Ascending aorta (tissue), 2 donors: Measurements from ENCODE around the gene SPRED3. TPM values are rescaled to one million over a fixed set of nuclear protein-coding genes. Genes with fewer than 3 reads are reported as not detected.
A peak's percentile ranks its signal among the peaks of the same experiment; 100 is the strongest.

ENCODE experiments used
- DNase-seq, 2 donors: peaks; one replicate each; pipeline ENCODE4 v3.0.0-alpha.2; 2019; ENCODE audit warnings: low spot score in 2 of 2
- H3K27ac ChIP-seq, 2 donors: fragments of 200-600 bp; sonication (generic); one replicate each; pipeline ENCODE4 v1.5.1; 2016 to 2017; ENCODE audit warnings: mild to moderate bottlenecking in 1 of 2
- H3K27me3 ChIP-seq: fragments of 200-600 bp; sonication (generic); one replicate; pipeline ENCODE4 v1.5.1; 2017
- H3K36me3 ChIP-seq, 2 donors: fragments of 200-600 bp; sonication (generic); one replicate each; pipeline ENCODE4 v1.5.1; 2016
- H3K4me1 ChIP-seq, 2 donors: fragments of 200-600 bp; sonication (generic); one replicate each; pipeline ENCODE4 v1.5.1; 2016 to 2017; ENCODE audit warnings: mild to moderate bottlenecking in 1 of 2
- H3K4me3 ChIP-seq, 2 donors: fragments of 200-600 bp; sonication (generic); one replicate each; pipeline ENCODE4 v1.5.1; 2016 to 2017; ENCODE audit warnings: mild to moderate bottlenecking in 1 of 2
- H3K9me3 ChIP-seq, 2 donors: fragments of 200-600 bp; sonication (generic); one replicate each; pipeline ENCODE4 v1.5.1; 2016
- CTCF ChIP-seq, 3 experiments: fragments of 200-600 bp in 2 of 3; fragments of 450-650 bp in 1 of 3; sonication (generic) in 2 of 3; IDR thresholded peaks; one replicate each; pipeline ENCODE4 v1.5.1; 2016 to 2019; ENCODE audit warnings: antibody characterized with exemption in 3 of 3, mild to moderate bottlenecking in 1 of 3, moderate library complexity in 1 of 3
- intact Hi-C: fragments of 100-400 bp; cut with DNase I; formaldehyde crosslinking; loops from one replicate; pipeline ENCODE4 v1.15.1; 2023
- total RNA-seq: library from RNA; depleted of rRNA; stranded (reverse); fragments of >200 nt; gene quantifications from one replicate; pipeline ENCODE4 v1.1.0, GENCODE V29; 2016

The SPRED3 gene
- total RNA-seq, 1 donor from 2014 or later = 18.3 TPM

GRCh38 chr19:38367041-38367440 lies 21.5 kb upstream of the SPRED3 start:
- no peak for DNase-seq
- intact Hi-C loops = no loop called here
- Histone ChIP-seq H3K4me3 (no peak overlapping the region), H3K27ac (no peak overlapping the region), H3K4me1 (peaks cover 0 to 6% of the 10 kb centered on the region in 2 donors), H3K9me3 (no peaks in the 10 kb centered on the region), H3K36me3 (no peaks in the 10 kb centered on the region), H3K27me3 (no peaks in the 10 kb centered on the region)
- TF ChIP-seq CTCF (IDR thresholded peaks at IDR 0.05) = no peak

GRCh38 chr19:38369584-38369983 lies 18.9 kb upstream of the SPRED3 start:
- H3K4me3 ChIP-seq = no peak overlapping the region
- intact Hi-C loops = no loop called here
- no peaks in the 10 kb centered on the region for H3K36me3 ChIP-seq
- H3K27ac ChIP-seq = no peak overlapping the region
- no peaks in the 10 kb centered on the region for H3K27me3 ChIP-seq
- no peaks in the 10 kb centered on the region for H3K9me3 ChIP-seq
- no peak for TF ChIP-seq CTCF (IDR thresholded peaks at IDR 0.05)
- no peaks in the 10 kb centered on the region for H3K4me1 ChIP-seq
- no peak for DNase-seq

GRCh38 chr19:38370299-38370698 lies 18.2 kb upstream of the SPRED3 start:
- H3K9me3 ChIP-seq = no peaks in the 10 kb centered on the region
- H3K27me3 ChIP-seq = no peaks in the 10 kb centered on the region
- no peak overlapping the region for H3K27ac ChIP-seq
- intact Hi-C loops = loop anchor here (5.0 kb wide), 1 partner anchor 138 kb away; no protein-coding TSS in a partner anchor
- no peak overlapping the region for H3K4me3 ChIP-seq
- no peaks in the 10 kb centered on the region for H3K36me3 ChIP-seq
- DNase-seq = no peak
- no peak for TF ChIP-seq CTCF (IDR thresholded peaks at IDR 0.05)
- peaks cover 0 to under 1% of the 10 kb centered on the region in 2 donors for H3K4me1 ChIP-seq

- DNase-seq = no peak
- H3K4me1 ChIP-seq = peaks cover 6 to 8% of the 10 kb centered on the region in 2 donors
- no peak overlapping the region for H3K27ac ChIP-seq
- peaks cover 0 to 2% of the 10 kb centered on the region in 2 donors for H3K36me3 ChIP-seq
- no peaks in the 10 kb centered on the region for H3K9me3 ChIP-seq
- TF ChIP-seq CTCF (IDR thresholded peaks at IDR 0.05) = no peak
- no peaks in the 10 kb centered on the region for H3K27me3 ChIP-seq
- intact Hi-C loops = loop anchor here (5.0 kb wide), 1 partner anchor 139 kb away; no protein-coding TSS in a partner anchor
- no peak overlapping the region for H3K4me3 ChIP-seq
These were observed 17.4 kb upstream of the SPRED3 start for GRCh38 chr19:38371081-38371480.

- H3K36me3 ChIP-seq = peaks cover 9 to 17% of the 10 kb centered on the region in 2 donors
- H3K27me3 ChIP-seq = no peaks in the 10 kb centered on the region
- intact Hi-C loops = loop anchor here (1.0 to 5.0 kb wide), 6 partner anchors 13 to 245 kb away; partner anchors contain the start of genes EIF3K and FAM98C
- H3K4me3 ChIP-seq = peak overlapping the region; percentile 75 to 79
- no peak for DNase-seq
- H3K4me1 ChIP-seq = peaks cover 9 to 14% of the 10 kb centered on the region in 2 donors
- TF ChIP-seq CTCF (IDR thresholded peaks at IDR 0.05) = no peak
- peak overlapping the region; percentile 79 to 84 for H3K27ac ChIP-seq
- no peaks in the 10 kb centered on the region for H3K9me3 ChIP-seq
These were observed 14.6 kb upstream of the SPRED3 start for GRCh38 chr19:38373907-38374331.
